Measurements from ENCODE around the gene GLRX3. TPM values are rescaled to one million over a fixed set of nuclear protein-coding genes. Genes with fewer than 3 reads are reported as not detected.

Gene GLRX3
- total and polyA plus RNA-seq, 2 experiments from 2014 or later = 141 to 201 TPM

- Histone ChIP-seq H2AFZ (no peak overlapping the region), H3K4me3 (no peak overlapping the region), H3K4me1 (ENCODE audit: insufficient read depth) (no peaks in the 10 kb centered on the region), H3K27me3 (ENCODE audit: insufficient read depth) (no peaks in the 10 kb centered on the region), H4K20me1 (replicated peaks; ENCODE audit: insufficient read depth) (no peaks in the 10 kb centered on the region), H3K4me2 (no peak overlapping the region), H3F3A (replicated peaks; ENCODE audit: low read depth) (no peaks in the 10 kb centered on the region), H3K36me3 (ENCODE audit: insufficient read depth) (peaks cover 7% of the 10 kb centered on the region; the same call in 1 of the 2 replicates), H3K9me2 (ENCODE audit: insufficient read depth) (no peaks in the 10 kb centered on the region), H3K27ac (ENCODE audit: low read depth) (no peak overlapping the region), H3K79me2 (replicated peaks; ENCODE audit: insufficient read depth) (no peaks in the 10 kb centered on the region)
- DNase-seq (ENCODE audit: low spot score) (no peak), ATAC-seq (no peak)
- H3K4me1 Mint-ChIP-seq = no peaks in the 10 kb centered on the region
- peaks cover 3% of the 10 kb centered on the region for H3K27me3 Mint-ChIP-seq (ENCODE audit: insufficient read depth, low read depth, poor library complexity)
- TF ChIP-seq ZNF462 (CRISPR knock-in tag; IDR thresholded peaks at IDR 0.05) = no peak
- no peak for TF ChIP-seq ETS1 (IDR thresholded peaks at IDR 0.05)
- no peak for TF ChIP-seq ZNF331 (CRISPR knock-in tag; IDR thresholded peaks at IDR 0.05; ENCODE audit: low read depth)
- no peak for TF ChIP-seq REST (IDR thresholded peaks at IDR 0.05; ENCODE audit: unreplicated experiment)
- no peak for TF ChIP-seq NANOG (IDR thresholded peaks at IDR 0.05; ENCODE audit: borderline replicate concordance)
- no peak for TF ChIP-seq EZH2 (IDR thresholded peaks at IDR 0.05; ENCODE audit: low read depth, unreplicated experiment)
- no peak for TF ChIP-seq ZNF114 (CRISPR knock-in tag; IDR thresholded peaks at IDR 0.05)
- no peak for TF ChIP-seq STAT1 (IDR thresholded peaks at IDR 0.05; ENCODE audit: unreplicated experiment)
- TF ChIP-seq CREB1 (CRISPR knock-in tag; IDR thresholded peaks at IDR 0.05; ENCODE audit: low read depth) = no peak
- TF ChIP-seq EZH2phosphoT487 (IDR thresholded peaks at IDR 0.05; ENCODE audit: unreplicated experiment) = no peak
- no peak for TF ChIP-seq JUNB (IDR thresholded peaks at IDR 0.05; ENCODE audit: unreplicated experiment)
- TF ChIP-seq POLR2AphosphoS5 (IDR thresholded peaks at IDR 0.05; ENCODE audit: low read depth) = no peak
- no peak for TF ChIP-seq CTCF (conservative IDR thresholded peaks at IDR 0.05; ENCODE audit: low read depth in 2 of 2)
- peaks cover 43% of the 10 kb centered on the region for H3K36me3 Mint-ChIP-seq (ENCODE audit: low read depth)
- H3K4me3 Mint-ChIP-seq = no peak overlapping the region
- peaks cover 100% of the 10 kb centered on the region for H3K9me3 Mint-ChIP-seq
- H3K27ac Mint-ChIP-seq = no peak overlapping the region
Measured at GRCh38 chr10:130224228-130224627, 88.0 kb downstream of the GLRX3 start.
